Inflammatory macrophage (primary cell): ENCODE results near the gene MAP2K2.

Experiments
- DNase-seq, 2 donors: peaks; one replicate each; pipeline ENCODE4 v3.0.0-alpha.2; 2020 to 2022

Gene MAP2K2

GRCh38 chr19:4059891-4060620 lies 63.9 kb downstream of the MAP2K2 start:
- peak; percentile 28 to 56 for DNase-seq

DNA sequence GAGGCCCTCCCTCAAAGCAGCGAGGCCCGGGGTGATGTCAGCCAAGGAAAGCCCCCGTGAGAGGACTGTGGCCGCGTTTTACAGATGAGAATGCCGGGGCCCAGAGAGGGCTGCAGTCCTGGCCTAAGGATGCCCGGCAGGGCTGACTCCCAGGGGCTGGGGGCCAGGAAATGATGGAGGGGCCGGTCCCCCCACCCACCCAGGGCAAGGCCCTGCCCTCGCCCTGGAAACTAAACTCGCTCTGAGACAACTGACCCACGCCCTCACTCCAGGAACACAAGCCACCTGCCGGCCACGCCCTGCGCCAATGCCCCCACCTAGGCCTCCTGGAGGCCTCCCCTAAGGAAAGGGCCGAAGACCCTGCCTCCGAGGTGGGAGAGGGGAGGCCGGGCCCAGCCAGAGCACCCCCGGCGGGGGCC lies 64.5 kb downstream of the MAP2K2 start:
- DNase-seq: no peak

- no peak for DNase-seq
These were observed 65.0 kb downstream of the MAP2K2 start for GRCh38 chr19:4058693-4059452.

GRCh38 chr19:4057931-4058692 lies 65.8 kb downstream of the MAP2K2 start:
- peak; percentile 89 to 90 for DNase-seq

DNA sequence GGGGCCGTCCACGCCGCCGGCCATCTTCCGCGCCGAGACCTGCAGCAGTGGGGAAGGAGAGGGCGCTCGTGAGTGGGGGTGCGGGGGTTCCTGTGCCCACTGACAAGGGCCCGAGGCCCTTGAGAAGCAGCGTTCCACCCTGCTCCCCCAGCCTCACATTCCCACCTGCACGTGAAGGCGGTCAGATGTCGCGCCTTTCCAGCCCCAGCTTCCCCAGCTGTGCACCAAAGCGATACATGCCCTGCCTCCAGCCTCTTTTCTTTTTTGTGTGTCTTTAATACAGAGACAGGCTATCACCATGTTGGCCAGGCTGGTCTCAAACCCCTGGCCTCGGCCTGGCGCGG lies 68.7 kb downstream of the MAP2K2 start:
- no peak for DNase-seq

- no peak for DNase-seq
These were observed 69.3 kb downstream of the MAP2K2 start for GRCh38 chr19:4054441-4055208.

- no peak for DNase-seq
These were observed 70.2 kb downstream of the MAP2K2 start for GRCh38 chr19:4053423-4054324.

GRCh38 chr19:4052993-4053422 lies 70.9 kb downstream of the MAP2K2 start:
- DNase-seq: peak; percentile 86 to 97

DNA sequence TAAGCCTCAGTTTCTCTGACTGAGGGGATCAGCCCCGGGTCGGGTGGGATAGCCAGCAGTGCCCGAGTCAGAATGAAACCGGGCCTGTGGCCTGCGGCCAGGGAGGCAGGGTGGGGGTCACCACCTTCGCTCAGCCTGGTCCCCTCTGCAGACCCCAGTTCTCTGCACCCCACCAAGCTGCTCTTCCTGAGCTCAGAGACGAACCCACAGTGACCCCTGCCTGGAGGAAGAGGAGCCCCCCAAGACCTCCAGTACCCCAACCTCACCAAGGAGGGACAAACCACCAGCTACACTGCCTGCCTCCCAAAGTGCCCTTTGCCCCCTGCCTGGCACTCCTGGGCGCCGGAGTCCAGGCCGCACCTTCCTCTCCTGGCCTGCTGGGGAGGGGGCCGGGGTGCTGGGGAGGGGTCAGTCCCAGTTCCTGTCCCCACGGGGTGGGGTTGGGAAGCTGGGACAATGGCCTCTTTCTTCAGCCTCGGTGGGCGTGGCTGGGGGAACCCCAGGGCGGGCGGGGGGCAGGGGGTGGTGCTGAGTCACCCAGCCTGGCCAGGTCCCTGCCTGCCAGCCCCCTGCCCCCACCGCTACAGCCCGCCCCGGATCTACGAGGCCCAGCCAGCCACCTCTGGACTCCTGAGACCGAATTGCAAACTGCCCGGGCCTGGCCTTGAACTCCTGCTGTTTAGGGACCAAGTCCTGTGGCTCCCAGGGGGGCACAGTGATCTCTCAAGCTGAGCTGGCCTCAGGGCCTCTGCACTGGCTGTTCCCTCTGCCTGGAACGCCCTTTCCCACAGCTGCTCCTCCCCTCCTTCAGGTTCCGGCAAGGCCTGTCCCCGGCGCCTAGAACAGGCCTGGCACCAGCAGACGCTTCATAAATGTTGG lies 71.6 kb downstream of the MAP2K2 start:
- DNase-seq: peak; percentile 27 to 64

DNA sequence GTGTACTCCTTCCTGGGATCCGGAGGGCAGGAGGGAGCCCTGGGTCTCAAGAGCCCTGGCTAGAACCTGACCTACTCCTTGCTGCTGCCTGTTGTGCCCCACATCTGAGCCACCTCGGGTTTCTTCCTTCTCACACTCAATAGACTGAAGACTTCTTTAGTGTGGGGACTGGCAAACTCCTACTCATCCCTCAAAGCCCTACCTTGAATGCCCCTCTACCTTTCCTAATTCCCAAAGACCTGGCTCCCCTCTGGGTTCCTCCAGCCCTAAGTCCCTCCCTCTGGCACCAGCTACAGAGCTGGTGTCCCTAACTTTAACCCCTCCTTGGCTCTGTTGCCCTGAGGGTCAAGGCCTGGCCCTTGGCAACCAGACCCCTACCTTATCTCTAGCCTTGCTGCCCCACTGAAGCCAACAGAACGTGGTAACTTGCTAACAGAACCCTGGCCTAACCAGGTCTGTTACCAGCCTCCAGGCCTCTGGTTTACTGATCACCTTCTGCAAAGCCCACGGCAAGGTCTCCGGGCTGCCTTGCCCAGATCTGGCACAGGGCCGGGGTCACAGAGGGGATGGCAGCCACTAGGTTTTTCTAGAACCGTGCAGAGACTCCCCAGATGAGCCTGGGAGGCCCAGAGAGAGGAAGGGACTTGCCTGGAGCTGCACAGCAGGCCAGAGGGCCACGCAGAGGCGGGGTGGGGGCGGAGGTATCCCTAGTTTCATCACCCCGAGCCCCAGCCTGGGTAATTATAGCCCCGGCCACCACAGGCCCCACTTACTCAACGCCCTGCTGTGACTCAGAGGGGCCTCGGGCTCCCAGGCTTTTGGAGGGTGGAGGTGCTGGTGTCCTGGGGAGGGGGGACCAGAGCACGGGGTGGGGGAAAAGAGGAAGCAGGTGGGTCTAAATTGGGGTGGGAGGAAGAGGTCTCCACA lies 72.5 kb downstream of the MAP2K2 start:
- peak; percentile 90 to 95 for DNase-seq

DNA sequence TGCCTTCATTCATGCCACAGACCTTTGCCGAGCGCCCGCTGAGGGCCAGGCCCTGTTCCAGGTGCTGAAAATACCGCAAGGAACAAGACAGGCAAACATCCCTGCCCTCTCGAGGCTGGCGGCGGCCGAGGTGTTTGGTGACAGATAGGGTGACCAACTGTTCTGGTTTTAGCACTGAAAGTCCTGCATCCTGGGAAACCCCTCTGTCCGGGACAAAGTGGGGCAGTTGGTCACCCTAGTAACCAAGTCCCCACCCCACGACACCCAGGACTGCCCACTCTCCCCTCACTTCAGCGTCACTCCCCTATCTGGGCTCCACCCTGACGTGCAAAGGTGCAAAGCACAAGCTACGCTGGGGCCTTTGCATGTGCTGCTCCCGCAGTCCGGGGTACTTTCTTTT lies 74.5 kb downstream of the MAP2K2 start:
- no peak for DNase-seq

DNA sequence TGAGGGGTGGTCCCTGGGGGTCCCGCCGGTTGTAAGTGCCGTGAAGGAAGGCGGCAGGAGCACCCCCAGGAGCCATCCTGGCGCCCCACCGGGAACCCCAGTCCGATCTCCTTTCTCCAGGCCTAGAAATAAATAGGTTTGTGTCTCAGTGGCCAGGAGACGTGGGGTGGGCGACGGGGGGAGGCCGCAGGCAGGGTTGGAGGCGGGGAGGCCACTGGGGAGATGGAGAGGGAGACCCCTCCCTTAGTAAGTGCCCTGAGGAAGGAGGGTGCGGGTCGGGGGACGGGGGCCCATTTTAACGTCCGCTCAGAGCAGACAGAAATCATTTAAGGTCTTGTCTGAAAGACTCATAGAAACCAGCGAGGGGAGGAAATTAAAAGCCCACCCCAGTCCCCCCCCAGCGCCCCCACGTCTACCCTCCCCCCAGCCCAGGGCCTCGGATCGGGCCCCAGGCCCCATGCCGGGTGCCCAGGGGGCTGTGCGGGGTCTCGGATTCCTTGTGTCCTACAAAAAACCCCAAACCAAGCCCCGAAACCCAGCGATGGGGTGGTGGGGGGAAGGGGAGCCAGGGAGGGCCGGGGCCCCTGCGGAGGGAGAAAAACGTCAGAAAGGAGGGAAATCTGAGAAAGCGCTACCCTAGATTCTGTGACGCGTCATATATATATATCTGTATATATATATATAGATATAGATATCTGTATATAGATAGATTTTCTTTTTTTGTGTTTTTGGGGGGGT lies 76.8 kb downstream of the MAP2K2 start:
- DNase-seq: no peak

- no peak for DNase-seq
These were observed 77.6 kb downstream of the MAP2K2 start for GRCh38 chr19:4046362-4046691.

DNA sequence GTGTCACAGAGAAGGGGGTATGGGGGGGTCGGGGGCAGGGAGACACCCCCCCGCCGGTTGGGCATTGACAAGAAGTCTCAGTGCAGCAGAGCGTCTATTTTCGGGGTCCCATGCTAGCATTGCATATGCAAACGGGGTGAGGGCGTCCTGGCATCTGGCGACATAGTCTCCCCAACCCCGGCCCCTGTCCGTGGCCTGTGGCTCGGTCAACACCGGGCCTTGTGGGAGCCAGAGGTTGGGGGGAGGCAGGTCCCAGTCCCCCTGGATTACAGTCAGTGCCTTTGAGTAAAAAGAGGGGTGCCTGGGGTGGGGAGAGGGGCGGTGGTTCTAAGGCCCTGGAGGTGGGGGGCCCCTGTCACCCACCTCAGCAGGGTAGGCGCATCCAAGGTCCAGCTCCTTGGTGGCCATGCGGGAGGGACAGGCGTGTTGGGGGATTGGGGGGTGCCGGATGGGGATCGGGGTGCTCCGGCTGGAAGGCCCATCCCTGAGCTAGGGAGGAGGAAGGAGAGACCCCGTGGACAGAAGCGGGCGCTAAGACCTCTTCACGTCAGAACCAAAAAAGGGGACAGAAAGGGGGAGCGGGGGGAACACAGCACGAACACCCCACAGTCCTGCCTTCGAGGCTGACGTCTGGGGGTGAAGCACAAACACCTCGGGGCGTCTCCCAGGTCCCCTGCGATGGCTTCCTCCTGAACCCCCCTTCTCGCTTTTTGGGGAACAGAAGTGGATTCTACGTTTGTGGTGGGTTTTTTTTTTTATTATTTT lies 78.1 kb downstream of the MAP2K2 start:
- DNase-seq: no peak

DNA sequence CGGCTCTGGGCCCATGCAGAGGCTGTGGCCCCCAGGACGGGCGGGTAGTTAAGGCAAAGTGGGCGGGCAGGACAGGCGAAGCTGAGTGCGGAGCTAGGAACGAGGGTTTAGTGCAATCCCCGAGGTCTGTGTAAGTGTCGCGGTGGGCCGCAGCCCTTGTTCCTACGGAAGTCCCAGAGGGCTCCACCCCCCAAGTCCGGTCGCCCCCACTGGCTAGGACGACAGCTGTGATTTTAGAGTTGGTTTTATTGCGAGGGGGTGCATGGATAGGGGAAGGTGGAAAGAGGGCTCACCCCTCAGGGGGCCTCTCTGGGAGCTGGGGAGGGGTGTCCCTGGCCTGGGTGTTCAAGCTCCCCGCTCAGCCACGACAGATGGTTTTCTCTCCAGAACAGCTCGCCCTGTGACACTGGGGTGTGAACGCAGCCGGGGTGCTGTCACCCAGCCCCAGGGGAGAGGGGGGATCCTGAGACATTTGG lies 78.9 kb downstream of the MAP2K2 start:
- no peak for DNase-seq

GRCh38 chr19:4043966-4044715 lies 79.8 kb downstream of the MAP2K2 start:
- DNase-seq: no peak

DNA sequence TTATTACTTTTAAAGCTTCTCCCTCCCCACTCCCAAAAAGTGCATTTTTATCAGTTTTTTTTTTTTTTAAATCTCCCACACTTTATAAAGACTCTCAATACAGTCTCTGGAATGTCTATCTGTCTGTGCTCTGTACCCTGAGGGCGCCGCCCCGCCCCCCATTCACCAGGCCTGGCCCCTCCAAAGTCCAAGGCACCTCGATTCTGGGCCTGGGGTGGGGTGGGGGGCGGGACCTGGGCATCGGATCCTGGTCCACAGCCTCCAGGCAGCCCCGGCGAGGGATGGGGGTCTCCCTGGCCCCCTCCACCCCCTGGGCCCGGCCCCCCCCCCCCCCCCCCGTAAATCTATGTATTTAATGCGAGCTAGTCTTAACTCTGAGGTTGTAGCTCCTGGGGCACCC lies 80.5 kb downstream of the MAP2K2 start:
- no peak for DNase-seq
